WTC11 (cell line): ENCODE data around the gene PTH1R.

Source experiments
- ATF2 ChIP-seq: sonication (generic); formaldehyde crosslinking; IDR thresholded peaks from 2 replicates; pipeline ENCODE4 v1.8.1; 2022; ENCODE audit warnings: low read depth, missing genetic modification reagents, borderline replicate concordance
- IRF1 ChIP-seq: sonication (generic); formaldehyde crosslinking; IDR thresholded peaks from 2 replicates; pipeline ENCODE4 v1.8.0; 2023; ENCODE audit warnings: missing genetic modification reagents
- MLX ChIP-seq: sonication (generic); formaldehyde crosslinking; IDR thresholded peaks from 2 replicates; pipeline ENCODE4 v1.8.1; 2023; ENCODE audit warnings: mild to moderate bottlenecking, missing genetic modification reagents, moderate library complexity
- TF ChIP-seq, protein P1 (sequence below): fragments of 200-600 bp; IDR thresholded peaks from 2 replicates; pipeline ENCODE4 v1.8.0; 2022; ENCODE audit warnings: antibody characterized with exemption

- TF ChIP-seq, protein P1, sequence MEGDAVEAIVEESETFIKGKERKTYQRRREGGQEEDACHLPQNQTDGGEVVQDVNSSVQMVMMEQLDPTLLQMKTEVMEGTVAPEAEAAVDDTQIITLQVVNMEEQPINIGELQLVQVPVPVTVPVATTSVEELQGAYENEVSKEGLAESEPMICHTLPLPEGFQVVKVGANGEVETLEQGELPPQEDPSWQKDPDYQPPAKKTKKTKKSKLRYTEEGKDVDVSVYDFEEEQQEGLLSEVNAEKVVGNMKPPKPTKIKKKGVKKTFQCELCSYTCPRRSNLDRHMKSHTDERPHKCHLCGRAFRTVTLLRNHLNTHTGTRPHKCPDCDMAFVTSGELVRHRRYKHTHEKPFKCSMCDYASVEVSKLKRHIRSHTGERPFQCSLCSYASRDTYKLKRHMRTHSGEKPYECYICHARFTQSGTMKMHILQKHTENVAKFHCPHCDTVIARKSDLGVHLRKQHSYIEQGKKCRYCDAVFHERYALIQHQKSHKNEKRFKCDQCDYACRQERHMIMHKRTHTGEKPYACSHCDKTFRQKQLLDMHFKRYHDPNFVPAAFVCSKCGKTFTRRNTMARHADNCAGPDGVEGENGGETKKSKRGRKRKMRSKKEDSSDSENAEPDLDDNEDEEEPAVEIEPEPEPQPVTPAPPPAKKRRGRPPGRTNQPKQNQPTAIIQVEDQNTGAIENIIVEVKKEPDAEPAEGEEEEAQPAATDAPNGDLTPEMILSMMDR, result no peak
- TF ChIP-seq ATF2 (CRISPR knock-in tag) (no peak), MLX (CRISPR knock-in tag) (no peak), IRF1 (no peak)
These were observed 24.6 kb upstream of the PTH1R start for GRCh38 chr3:46852839-46853355.
